ENCODE measurements around the gene PPM1D.

The PPM1D gene

DNA sequence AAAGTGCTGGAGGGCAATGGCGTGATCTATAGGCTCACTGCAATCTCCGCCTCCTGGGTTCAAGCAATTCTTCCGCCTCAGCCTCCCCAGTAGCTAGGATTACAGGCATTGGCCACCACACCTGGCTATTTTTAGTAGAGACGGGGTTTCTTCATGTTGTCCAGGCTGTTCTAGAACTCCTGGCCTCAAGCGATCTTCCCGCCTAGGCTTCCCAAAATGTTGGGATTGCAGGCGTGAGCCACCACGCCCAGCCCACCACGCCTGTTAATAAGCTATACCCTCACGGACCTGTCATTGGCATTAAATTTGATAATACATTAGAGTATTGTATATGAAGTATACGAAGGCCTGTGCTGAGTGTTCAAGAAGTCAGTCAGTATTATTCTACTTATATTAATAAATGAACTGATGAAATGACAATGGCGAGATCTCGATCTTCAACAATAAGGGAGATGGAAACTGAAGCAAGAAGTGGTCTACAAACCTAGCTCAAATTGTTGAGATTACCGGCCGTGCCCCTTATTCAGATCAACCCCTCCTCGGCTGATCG, 76.8 kb downstream of the PPM1D start:
- H3K4me3 ChIP-seq = peak overlapping the region; percentile 93
- H3K9me3 ChIP-seq (ENCODE audit: low read depth, low read length) = no peaks in the 10 kb centered on the region
- H3K27ac ChIP-seq = no peak overlapping the region
- H3K9ac ChIP-seq (ENCODE audit: insufficient read length) = peak overlapping the region; percentile 80
- DNase-seq (ENCODE audit: low read depth, low spot score) = no peak
- no peak for TF ChIP-seq EZH2 (IDR thresholded peaks at IDR 0.05)
- no peak for TF ChIP-seq POLR2AphosphoS5 (IDR thresholded peaks at IDR 0.05; ENCODE audit: borderline replicate concordance, low read depth, low read length)
- TF ChIP-seq FOXP2 (optimal IDR thresholded peaks at IDR 0.05; ENCODE audit: control extremely low read depth, extremely low read length, insufficient read depth) = no peak
- H3K36me3 ChIP-seq (ENCODE audit: insufficient read depth, low read length) = no peaks in the 10 kb centered on the region

DNA sequence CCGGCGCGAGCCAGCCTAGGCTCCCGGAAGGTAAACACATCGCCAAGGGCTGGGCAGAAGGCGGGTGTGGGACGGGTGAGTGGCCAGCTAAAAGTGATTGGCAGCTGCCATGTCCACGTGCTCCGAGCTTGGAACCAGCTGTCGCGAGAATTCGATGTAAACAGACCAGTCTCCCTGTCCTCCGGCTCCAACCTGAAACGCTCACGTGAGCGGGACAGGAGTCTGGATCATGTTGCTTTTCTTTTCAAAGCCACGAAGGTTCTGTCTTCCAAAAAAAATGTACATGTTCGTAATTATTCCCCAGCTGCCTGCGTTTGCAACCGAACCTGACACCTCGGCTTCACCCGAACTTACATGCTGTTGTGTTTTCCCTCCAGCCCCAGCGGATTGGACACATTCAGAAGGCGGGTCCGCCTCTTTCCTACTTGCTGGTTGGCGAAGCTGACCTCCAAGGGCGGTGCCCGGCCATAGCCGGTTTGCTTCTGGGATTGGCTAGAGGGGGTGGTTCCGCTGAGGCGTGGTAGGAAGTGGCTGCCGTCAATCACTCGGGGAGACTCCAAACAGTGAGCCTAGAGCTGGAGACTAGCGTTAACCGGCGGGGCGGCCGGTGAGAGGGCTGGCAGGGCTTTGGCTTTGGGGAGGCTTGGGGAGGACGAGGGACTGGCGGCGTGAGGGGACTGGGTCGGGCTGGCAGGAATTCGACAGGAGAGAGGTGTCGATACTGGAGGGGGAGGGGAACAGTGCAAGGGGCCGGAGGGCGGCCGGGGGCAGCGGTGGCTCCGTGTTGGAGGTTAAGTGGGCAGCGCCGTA, 77.5 kb downstream of the PPM1D start, which contains the start of gene BCAS3:
Gene BCAS3, plus strand, starts transcription at position 544 of the 810 bp plus-strand sequence.
- Histone ChIP-seq H3K36me3 (ENCODE audit: insufficient read depth, low read length) (no peaks in the 10 kb centered on the region), H3K27ac (no peak within 1 kb of the TSS), H3K9ac (ENCODE audit: insufficient read length) (peak within 1 kb of the TSS; percentile 87), H3K9me3 (ENCODE audit: low read depth, low read length) (no peaks in the 10 kb centered on the region), H3K4me3 (peak within 1 kb of the TSS; percentile 93)
- peak; percentile 89 for DNase-seq (ENCODE audit: low read depth, low spot score)
- TF ChIP-seq FOXP2 (optimal IDR thresholded peaks at IDR 0.05; ENCODE audit: control extremely low read depth, extremely low read length, insufficient read depth) (no peak), EZH2 (IDR thresholded peaks at IDR 0.05) (no peak), POLR2AphosphoS5 (IDR thresholded peaks at IDR 0.05; ENCODE audit: borderline replicate concordance, low read depth, low read length) (peak; percentile 89)

DNA sequence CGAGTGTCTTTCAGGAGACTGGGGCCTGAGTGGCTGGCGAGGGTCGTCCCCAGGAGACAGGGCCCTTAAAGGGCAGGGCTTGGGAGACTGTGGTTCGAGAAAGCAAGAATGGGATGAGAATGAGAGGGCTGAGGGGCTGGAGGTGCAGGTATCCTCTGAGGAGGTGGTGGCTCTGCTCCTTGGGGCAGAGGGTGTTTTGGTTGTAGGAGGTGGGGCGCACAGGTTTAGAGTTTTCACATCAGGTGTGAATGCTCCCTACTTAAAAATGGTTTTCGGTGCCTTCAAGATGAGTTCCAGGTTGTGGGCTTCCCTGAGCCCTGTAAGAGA, 78.1 kb downstream of the PPM1D start:
- H3K27ac ChIP-seq = no peak overlapping the region
- no peak for DNase-seq (ENCODE audit: low read depth, low spot score)
- peak overlapping the region; percentile 93 for H3K4me3 ChIP-seq
- H3K9me3 ChIP-seq (ENCODE audit: low read depth, low read length) = no peaks in the 10 kb centered on the region
- H3K9ac ChIP-seq (ENCODE audit: insufficient read length) = peak overlapping the region; percentile 87
- no peak for TF ChIP-seq FOXP2 (optimal IDR thresholded peaks at IDR 0.05; ENCODE audit: control extremely low read depth, extremely low read length, insufficient read depth)
- no peak for TF ChIP-seq POLR2AphosphoS5 (IDR thresholded peaks at IDR 0.05; ENCODE audit: borderline replicate concordance, low read depth, low read length)
- no peak for TF ChIP-seq EZH2 (IDR thresholded peaks at IDR 0.05)
- H3K36me3 ChIP-seq (ENCODE audit: insufficient read depth, low read length) = no peaks in the 10 kb centered on the region

DNA sequence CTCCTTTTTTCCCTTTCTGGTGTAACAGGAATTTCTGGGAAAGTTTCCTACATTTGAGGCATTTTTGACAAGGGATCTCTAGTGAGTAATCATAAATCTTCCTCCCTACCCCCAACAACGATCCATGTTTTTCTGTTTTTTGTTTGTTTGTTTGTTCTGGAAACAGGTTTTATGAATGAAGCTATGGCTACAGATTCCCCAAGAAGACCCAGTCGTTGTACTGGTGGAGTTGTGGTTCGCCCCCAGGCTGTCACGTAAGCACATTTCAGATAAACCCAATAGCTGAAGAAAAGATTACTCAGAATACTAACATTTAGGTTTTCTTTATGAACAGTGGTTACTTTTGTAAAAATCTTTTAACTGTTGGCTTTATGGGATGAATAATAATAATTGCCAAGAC, 79.3 kb downstream of the PPM1D start:
- no peak for DNase-seq (ENCODE audit: low read depth, low spot score)

DNA sequence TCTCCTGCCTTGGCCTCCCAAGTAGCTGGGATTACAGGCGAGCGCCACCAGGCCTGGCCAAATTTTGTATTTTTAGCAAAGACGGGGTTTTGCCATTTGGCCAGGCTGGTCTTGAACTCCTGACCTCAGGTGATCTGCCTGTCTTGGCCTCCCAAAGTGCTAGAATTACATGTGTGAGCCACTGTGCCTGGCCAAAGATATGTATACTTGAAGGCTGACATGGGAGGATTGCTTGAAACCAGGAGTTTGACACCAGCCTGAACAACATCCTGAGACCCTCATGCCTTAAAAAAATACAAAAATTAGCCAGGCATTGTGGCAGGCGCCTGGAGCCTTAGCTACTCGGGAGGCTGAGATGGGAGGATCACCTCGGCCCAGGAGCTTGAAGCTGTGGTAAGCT, 80.8 kb downstream of the PPM1D start:
- TF ChIP-seq FOXP2 (optimal IDR thresholded peaks at IDR 0.05; ENCODE audit: control extremely low read depth, extremely low read length, insufficient read depth) (no peak), POLR2AphosphoS5 (IDR thresholded peaks at IDR 0.05; ENCODE audit: borderline replicate concordance, low read depth, low read length) (no peak), EZH2 (IDR thresholded peaks at IDR 0.05) (no peak)
- Histone ChIP-seq H3K4me3 (no peak overlapping the region), H3K9me3 (ENCODE audit: low read depth, low read length) (no peaks in the 10 kb centered on the region), H3K9ac (ENCODE audit: insufficient read length) (no peak overlapping the region), H3K36me3 (ENCODE audit: insufficient read depth, low read length) (no peaks in the 10 kb centered on the region), H3K27ac (no peak overlapping the region)
- DNase-seq (ENCODE audit: low read depth, low spot score) = no peak

More for the DNA sequence above, 79.3 kb downstream of the PPM1D start:
- H3K9ac ChIP-seq (ENCODE audit: insufficient read length) = no peak overlapping the region
- H3K27ac ChIP-seq = no peak overlapping the region
- H3K9me3 ChIP-seq (ENCODE audit: low read depth, low read length) = no peaks in the 10 kb centered on the region
- TF ChIP-seq EZH2 (IDR thresholded peaks at IDR 0.05) (no peak), FOXP2 (optimal IDR thresholded peaks at IDR 0.05; ENCODE audit: control extremely low read depth, extremely low read length, insufficient read depth) (no peak), POLR2AphosphoS5 (IDR thresholded peaks at IDR 0.05; ENCODE audit: borderline replicate concordance, low read depth, low read length) (no peak)
- H3K36me3 ChIP-seq (ENCODE audit: insufficient read depth, low read length) = no peaks in the 10 kb centered on the region
- no peak overlapping the region for H3K4me3 ChIP-seq

DNA sequence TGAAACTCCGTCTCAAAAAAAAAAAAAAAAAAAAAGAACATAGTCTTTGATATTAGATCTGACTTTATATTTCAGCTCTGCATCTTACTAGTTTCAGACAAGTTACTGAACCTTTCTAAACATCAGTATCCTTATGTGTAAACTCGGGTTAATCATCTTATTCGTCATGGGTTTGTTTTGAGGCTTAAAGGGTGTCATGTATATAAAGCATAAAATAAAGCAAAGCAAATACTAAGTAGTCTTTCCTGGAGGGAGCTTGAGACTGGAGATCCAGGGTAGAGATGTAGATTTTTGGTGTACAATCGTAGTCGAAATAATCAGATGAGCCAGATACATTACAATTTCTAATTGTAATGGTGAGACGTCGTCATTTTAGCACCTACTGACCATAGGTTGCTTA, 85.4 kb downstream of the PPM1D start:
- Histone ChIP-seq H3K27ac (no peak overlapping the region), H3K9ac (ENCODE audit: insufficient read length) (no peak overlapping the region), H3K4me3 (no peak overlapping the region), H3K36me3 (ENCODE audit: insufficient read depth, low read length) (no peaks in the 10 kb centered on the region), H3K9me3 (ENCODE audit: low read depth, low read length) (no peaks in the 10 kb centered on the region)
- DNase-seq (ENCODE audit: low read depth, low spot score) = no peak
- no peak for TF ChIP-seq FOXP2 (optimal IDR thresholded peaks at IDR 0.05; ENCODE audit: control extremely low read depth, extremely low read length, insufficient read depth)

DNA sequence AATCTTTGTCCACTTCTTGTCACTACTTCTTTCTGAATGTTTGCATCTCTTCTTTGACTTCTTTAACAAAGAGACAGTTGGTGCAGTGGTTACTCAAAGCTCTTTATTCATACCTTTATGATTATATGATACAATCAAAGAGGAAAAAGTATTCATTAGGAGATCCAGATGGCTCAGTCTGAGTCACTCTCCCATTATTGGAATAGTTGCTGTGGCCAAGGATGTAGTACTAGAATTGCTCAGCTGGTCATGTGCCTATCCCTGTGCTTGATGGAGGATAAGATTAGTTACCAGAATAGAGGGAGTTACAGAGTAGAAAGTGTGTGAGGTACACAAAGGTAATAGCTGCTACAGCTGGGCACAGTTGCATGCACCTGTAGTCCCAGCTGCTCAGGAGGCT, 96.0 kb downstream of the PPM1D start:
- H3K4me3 ChIP-seq = no peak overlapping the region
- no peak for TF ChIP-seq POLR2AphosphoS5 (IDR thresholded peaks at IDR 0.05; ENCODE audit: borderline replicate concordance, low read depth, low read length)
- TF ChIP-seq EZH2 (IDR thresholded peaks at IDR 0.05) = no peak
- TF ChIP-seq FOXP2 (optimal IDR thresholded peaks at IDR 0.05; ENCODE audit: control extremely low read depth, extremely low read length, insufficient read depth) = no peak
- H3K27ac ChIP-seq = no peak overlapping the region
- no peak overlapping the region for H3K9ac ChIP-seq (ENCODE audit: insufficient read length)
- no peak for DNase-seq (ENCODE audit: low read depth, low spot score)
- H3K36me3 ChIP-seq (ENCODE audit: insufficient read depth, low read length) = no peaks in the 10 kb centered on the region
- H3K9me3 ChIP-seq (ENCODE audit: low read depth, low read length) = no peaks in the 10 kb centered on the region

DNA sequence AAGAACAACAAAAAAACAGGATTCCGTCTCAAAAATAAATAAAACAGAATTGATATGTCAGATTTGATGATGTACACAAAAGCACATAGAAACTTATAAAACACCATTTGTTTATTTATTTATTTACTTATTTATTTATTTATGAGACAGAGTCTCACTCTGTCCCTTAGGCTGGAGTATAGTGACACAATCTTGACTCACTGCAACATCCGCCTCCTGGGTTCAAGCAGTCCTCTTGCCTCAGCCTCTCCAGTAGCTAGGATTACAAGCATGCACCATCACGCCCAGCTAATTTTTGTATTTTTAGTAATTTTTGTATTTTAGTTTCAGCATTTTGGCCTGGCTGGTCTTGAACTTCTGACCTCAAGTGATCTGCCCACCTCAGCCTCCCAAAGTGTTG, 99.1 kb downstream of the PPM1D start:
- no peak for DNase-seq (ENCODE audit: low read depth, low spot score)
- Histone ChIP-seq H3K9ac (ENCODE audit: insufficient read length) (no peak overlapping the region), H3K4me3 (no peak overlapping the region), H3K9me3 (ENCODE audit: low read depth, low read length) (no peaks in the 10 kb centered on the region), H3K36me3 (ENCODE audit: insufficient read depth, low read length) (no peaks in the 10 kb centered on the region), H3K27ac (no peak overlapping the region)
- no peak for TF ChIP-seq POLR2AphosphoS5 (IDR thresholded peaks at IDR 0.05; ENCODE audit: borderline replicate concordance, low read depth, low read length)
- no peak for TF ChIP-seq EZH2 (IDR thresholded peaks at IDR 0.05)
- no peak for TF ChIP-seq FOXP2 (optimal IDR thresholded peaks at IDR 0.05; ENCODE audit: control extremely low read depth, extremely low read length, insufficient read depth)
